Measurements from ENCODE around the gene PRRG4.
A peak's percentile ranks its signal among the peaks of the same experiment; 100 is the strongest.
"Not testable (repeated sequence)": the region's sequence is repeated elsewhere in the genome, so short reads cannot be mapped to it uniquely, and the experiment has no call there.

The PRRG4 gene

GRCh38 chr11:32819187-32819586 is 10.5 kb upstream of the PRRG4 start:
- Histone ChIP-seq H3K36me3 (ENCODE audit: insufficient read depth, low read length) (no peaks in the 10 kb centered on the region), H3K9me3 (ENCODE audit: low read length) (no peaks in the 10 kb centered on the region), H3K4me3 (ENCODE audit: low read length) (no peak overlapping the region), H3K4me1 (ENCODE audit: insufficient read depth, low read length) (no peaks in the 10 kb centered on the region), H2AFZ (ENCODE audit: low read depth, low read length) (no peak overlapping the region), H3K27me3 (ENCODE audit: insufficient read depth, low read length) (peaks cover 7% of the 10 kb centered on the region)

GRCh38 chr11:32820497-32820896 is 9.2 kb upstream of the PRRG4 start:
- Histone ChIP-seq H3K4me3 (ENCODE audit: low read length) (no peak overlapping the region), H3K4me1 (ENCODE audit: insufficient read depth, low read length) (no peaks in the 10 kb centered on the region), H2AFZ (ENCODE audit: low read depth, low read length) (no peak overlapping the region), H3K27me3 (ENCODE audit: insufficient read depth, low read length) (peaks cover 6% of the 10 kb centered on the region), H3K9me3 (ENCODE audit: low read length) (no peaks in the 10 kb centered on the region), H3K36me3 (ENCODE audit: insufficient read depth, low read length) (no peaks in the 10 kb centered on the region)

GRCh38 chr11:32821517-32821916 is 8.2 kb upstream of the PRRG4 start:
- Histone ChIP-seq H3K4me3 (ENCODE audit: low read length) (no peak overlapping the region), H3K4me1 (ENCODE audit: insufficient read depth, low read length) (no peaks in the 10 kb centered on the region), H3K27me3 (ENCODE audit: insufficient read depth, low read length) (peaks cover 7% of the 10 kb centered on the region), H2AFZ (ENCODE audit: low read depth, low read length) (no peak overlapping the region), H3K9me3 (ENCODE audit: low read length) (no peaks in the 10 kb centered on the region), H3K36me3 (ENCODE audit: insufficient read depth, low read length) (no peaks in the 10 kb centered on the region)

- Histone ChIP-seq H3K9me3 (ENCODE audit: low read length) (no peaks in the 10 kb centered on the region), H3K27me3 (ENCODE audit: insufficient read depth, low read length) (peaks cover 7% of the 10 kb centered on the region), H3K36me3 (ENCODE audit: insufficient read depth, low read length) (no peaks in the 10 kb centered on the region), H2AFZ (ENCODE audit: low read depth, low read length) (no peak overlapping the region), H3K4me1 (ENCODE audit: insufficient read depth, low read length) (no peaks in the 10 kb centered on the region), H3K4me3 (ENCODE audit: low read length) (no peak overlapping the region)
Measured at GRCh38 chr11:32821917-32822560, 7.7 kb upstream of the PRRG4 start.

- peaks cover 18% of the 10 kb centered on the region for H3K27me3 ChIP-seq (ENCODE audit: insufficient read depth, low read length)
- H3K4me3 ChIP-seq (ENCODE audit: low read length); H3K9me3 ChIP-seq (ENCODE audit: low read length); H3K36me3 ChIP-seq (ENCODE audit: insufficient read depth, low read length); H3K4me1 ChIP-seq (ENCODE audit: insufficient read depth, low read length); H2AFZ ChIP-seq (ENCODE audit: low read depth, low read length): not testable (repeated sequence)
Measured at GRCh38 chr11:32823617-32824016, 6.1 kb upstream of the PRRG4 start.

GRCh38 chr11:32826113-32826512 is 3.6 kb upstream of the PRRG4 start:
- H3K4me3 ChIP-seq (ENCODE audit: low read length): no peak overlapping the region

GRCh38 chr11:32827276-32827675 is 2.5 kb upstream of the PRRG4 start:
- Histone ChIP-seq H3K4me3 (ENCODE audit: low read length) (no peak overlapping the region), H2AFZ (ENCODE audit: low read depth, low read length) (no peak overlapping the region), H3K27me3 (ENCODE audit: insufficient read depth, low read length) (peaks cover 51% of the 10 kb centered on the region), H3K9me3 (ENCODE audit: low read length) (no peaks in the 10 kb centered on the region), H3K36me3 (ENCODE audit: insufficient read depth, low read length) (no peaks in the 10 kb centered on the region), H3K4me1 (ENCODE audit: insufficient read depth, low read length) (peaks cover 8% of the 10 kb centered on the region)

More at GRCh38 chr11:32826113-32826512, 3.6 kb upstream of the PRRG4 start:
- Histone ChIP-seq H3K9me3 (ENCODE audit: low read length) (no peaks in the 10 kb centered on the region), H3K36me3 (ENCODE audit: insufficient read depth, low read length) (no peaks in the 10 kb centered on the region), H3K4me1 (ENCODE audit: insufficient read depth, low read length) (peaks cover 8% of the 10 kb centered on the region), H2AFZ (ENCODE audit: low read depth, low read length) (no peak overlapping the region), H3K27me3 (ENCODE audit: insufficient read depth, low read length) (peaks cover 43% of the 10 kb centered on the region)

GRCh38 chr11:32829157-32829679 is 509 bp upstream of the PRRG4 start:
- Histone ChIP-seq H3K4me3 (ENCODE audit: low read length) (peak overlapping the region; percentile 32), H3K9me3 (ENCODE audit: low read length) (no peaks in the 10 kb centered on the region), H2AFZ (ENCODE audit: low read depth, low read length) (peak overlapping the region; percentile 87), H3K36me3 (ENCODE audit: insufficient read depth, low read length) (no peaks in the 10 kb centered on the region), H3K4me1 (ENCODE audit: insufficient read depth, low read length) (peaks cover 8% of the 10 kb centered on the region), H3K27me3 (ENCODE audit: insufficient read depth, low read length) (peaks cover 56% of the 10 kb centered on the region)

GRCh38 chr11:32830413-32830738 is 649 bp downstream of the PRRG4 start:
- Histone ChIP-seq H3K9me3 (ENCODE audit: low read length) (no peaks in the 10 kb centered on the region), H3K4me3 (ENCODE audit: low read length) (no peak overlapping the region), H2AFZ (ENCODE audit: low read depth, low read length) (no peak overlapping the region), H3K36me3 (ENCODE audit: insufficient read depth, low read length) (no peaks in the 10 kb centered on the region), H3K4me1 (ENCODE audit: insufficient read depth, low read length) (peaks cover 8% of the 10 kb centered on the region), H3K27me3 (ENCODE audit: insufficient read depth, low read length) (peaks cover 56% of the 10 kb centered on the region)

GRCh38 chr11:32830796-32831195 is 1.1 kb downstream of the PRRG4 start:
- H2AFZ ChIP-seq (ENCODE audit: low read depth, low read length): no peak overlapping the region

GRCh38 chr11:32831221-32831620 is 1.5 kb downstream of the PRRG4 start:
- Histone ChIP-seq H3K27me3 (ENCODE audit: insufficient read depth, low read length) (peaks cover 51% of the 10 kb centered on the region), H2AFZ (ENCODE audit: low read depth, low read length) (no peak overlapping the region), H3K9me3 (ENCODE audit: low read length) (no peaks in the 10 kb centered on the region), H3K36me3 (ENCODE audit: insufficient read depth, low read length) (no peaks in the 10 kb centered on the region), H3K4me3 (ENCODE audit: low read length) (no peak overlapping the region), H3K4me1 (ENCODE audit: insufficient read depth, low read length) (peaks cover 8% of the 10 kb centered on the region)

More at GRCh38 chr11:32830796-32831195, 1.1 kb downstream of the PRRG4 start:
- Histone ChIP-seq H3K27me3 (ENCODE audit: insufficient read depth, low read length) (peaks cover 53% of the 10 kb centered on the region), H3K36me3 (ENCODE audit: insufficient read depth, low read length) (no peaks in the 10 kb centered on the region), H3K4me3 (ENCODE audit: low read length) (no peak overlapping the region), H3K9me3 (ENCODE audit: low read length) (no peaks in the 10 kb centered on the region), H3K4me1 (ENCODE audit: insufficient read depth, low read length) (peaks cover 8% of the 10 kb centered on the region)

- no peak overlapping the region for H2AFZ ChIP-seq (ENCODE audit: low read depth, low read length)
- H3K9me3 ChIP-seq (ENCODE audit: low read length): no peaks in the 10 kb centered on the region
- peaks cover 37% of the 10 kb centered on the region for H3K27me3 ChIP-seq (ENCODE audit: insufficient read depth, low read length)
- no peak overlapping the region for H3K4me3 ChIP-seq (ENCODE audit: low read length)
- H3K4me1 ChIP-seq (ENCODE audit: insufficient read depth, low read length): peaks cover 8% of the 10 kb centered on the region
- no peaks in the 10 kb centered on the region for H3K36me3 ChIP-seq (ENCODE audit: insufficient read depth, low read length)
Measured at GRCh38 chr11:32833921-32834320, 4.2 kb downstream of the PRRG4 start.

- H2AFZ ChIP-seq (ENCODE audit: low read depth, low read length): no peak overlapping the region
- no peak overlapping the region for H3K4me3 ChIP-seq (ENCODE audit: low read length)
- peaks cover 10% of the 10 kb centered on the region for H3K27me3 ChIP-seq (ENCODE audit: insufficient read depth, low read length)
- no peaks in the 10 kb centered on the region for H3K4me1 ChIP-seq (ENCODE audit: insufficient read depth, low read length)
- H3K36me3 ChIP-seq (ENCODE audit: insufficient read depth, low read length): no peaks in the 10 kb centered on the region
- H3K9me3 ChIP-seq (ENCODE audit: low read length): no peaks in the 10 kb centered on the region
Measured at GRCh38 chr11:32836946-32837345, 7.2 kb downstream of the PRRG4 start.
